Neural crest cell (in vitro differentiated cells): ENCODE data around the gene ZNF346. TPM values are rescaled to one million over a fixed set of nuclear protein-coding genes. Genes with fewer than 3 reads are reported as not detected.

Source experiments
- DNase-seq: peaks from one replicate; pipeline ENCODE4 v3.0.0; 2021; ENCODE audit warnings: low read depth, mixed read lengths, low spot score
- H3K27ac Mint-ChIP-seq: one replicate; pipeline ENCODE4 v1.8.0; 2021; ENCODE audit warnings: mild to moderate bottlenecking, mixed read lengths; ENCODE audit not compliant: unreplicated experiment
- H3K27me3 Mint-ChIP-seq: 2 replicates; pipeline ENCODE4 v1.8.0; 2021; ENCODE audit warnings: low read depth, mild to moderate bottlenecking, mixed read lengths
- H3K36me3 Mint-ChIP-seq: 2 replicates; pipeline ENCODE4 v1.8.0; 2021; ENCODE audit warnings: low read depth, mild to moderate bottlenecking, mixed read lengths
- H3K4me1 Mint-ChIP-seq: 2 replicates; pipeline ENCODE4 v1.8.0; 2021; ENCODE audit warnings: mixed read lengths
- H3K4me3 Mint-ChIP-seq: one replicate; pipeline ENCODE4 v1.8.0; 2021; ENCODE audit warnings: mild to moderate bottlenecking, mixed read lengths
- H3K9me3 Mint-ChIP-seq: 2 replicates; pipeline ENCODE4 v1.8.0; 2021; ENCODE audit warnings: mixed read lengths
- CTCF ChIP-seq: fragments of 200-600 bp; sonication (generic); conservative IDR thresholded peaks from 2 replicates; pipeline ENCODE4 v1.5.0; 2021; ENCODE audit warnings: antibody characterized with exemption, mild to moderate bottlenecking
- total RNA-seq: library from RNA; stranded (reverse); gene quantifications from 2 replicates; pipeline ENCODE4 v1.2.1, GENCODE V29; 2021

The ZNF346 gene
- total RNA-seq, 1 donor from 2014 or later, result 41.5 TPM

GRCh38 chr5:177081859-177082258 lies 59.4 kb downstream of the ZNF346 start:
- Mint-ChIP-seq H3K27me3 (peaks cover 4% of the 10 kb centered on the region), H3K4me1 (peaks cover 10% of the 10 kb centered on the region), H3K36me3 (no peaks in the 10 kb centered on the region), H3K4me3 (no peak overlapping the region), H3K9me3 (no peaks in the 10 kb centered on the region), H3K27ac (no peak overlapping the region)
- DNase-seq, result no peak
- TF ChIP-seq CTCF, result no peak

- TF ChIP-seq CTCF, result no peak
- peaks cover 13% of the 10 kb centered on the region for H3K4me1 Mint-ChIP-seq
- H3K27me3 Mint-ChIP-seq, result peaks cover 11% of the 10 kb centered on the region
- DNase-seq, result no peak
- H3K4me3 Mint-ChIP-seq, result no peak overlapping the region
- no peak overlapping the region for H3K27ac Mint-ChIP-seq
- no peaks in the 10 kb centered on the region for H3K9me3 Mint-ChIP-seq
- H3K36me3 Mint-ChIP-seq, result no peaks in the 10 kb centered on the region
Observed at GRCh38 chr5:177083357-177083756, 60.9 kb downstream of the ZNF346 start.

GRCh38 chr5:177084175-177084574 lies 61.7 kb downstream of the ZNF346 start:
- Mint-ChIP-seq H3K27me3 (peaks cover 14% of the 10 kb centered on the region), H3K4me3 (no peak overlapping the region), H3K27ac (no peak overlapping the region), H3K4me1 (peaks cover 19% of the 10 kb centered on the region), H3K36me3 (no peaks in the 10 kb centered on the region), H3K9me3 (no peaks in the 10 kb centered on the region)
- no peak for TF ChIP-seq CTCF
- DNase-seq, result no peak

GRCh38 chr5:177085985-177086653 lies 63.6 kb downstream of the ZNF346 start:
- no peak overlapping the region for H3K27ac Mint-ChIP-seq
- no peaks in the 10 kb centered on the region for H3K36me3 Mint-ChIP-seq
- peaks cover 24% of the 10 kb centered on the region for H3K4me1 Mint-ChIP-seq
- H3K4me3 Mint-ChIP-seq, result peak overlapping the region; percentile 49
- DNase-seq, result no peak
- TF ChIP-seq CTCF, result no peak
- H3K27me3 Mint-ChIP-seq, result peaks cover 14% of the 10 kb centered on the region
- H3K9me3 Mint-ChIP-seq, result no peaks in the 10 kb centered on the region

- H3K27ac Mint-ChIP-seq, result no peak within 1 kb of the TSS
- TF ChIP-seq CTCF, result peak; percentile 77
- H3K4me1 Mint-ChIP-seq, result peaks cover 24% of the 10 kb centered on the region
- H3K9me3 Mint-ChIP-seq, result no peaks in the 10 kb centered on the region
- peaks cover 14% of the 10 kb centered on the region for H3K27me3 Mint-ChIP-seq
- H3K4me3 Mint-ChIP-seq, result peak within 1 kb of the TSS; percentile 49
- DNase-seq, result peak; percentile 52
- no peaks in the 10 kb centered on the region for H3K36me3 Mint-ChIP-seq
Observed at GRCh38 chr5:177086654-177087397, 64.3 kb downstream of the ZNF346 start, which contains the start of gene FGFR4. TSS of gene FGFR4 (plus strand) at chr5:177086915. CDS start at chr5:177089603, 2,688 bp downstream.
